GM19452 (cell line): Measurements from ENCODE around the gene EYS.
"Not testable (repeated sequence)": the region's sequence is repeated elsewhere in the genome, so short reads cannot be mapped to it uniquely, and the experiment has no call there.

Experiments used
- ATAC-seq: cut with Tn5 transposase; IDR thresholded peaks from one replicate; pipeline ENCODE4 v1.9.1; 2021; ENCODE audit not compliant: unreplicated experiment

The EYS gene

DNA sequence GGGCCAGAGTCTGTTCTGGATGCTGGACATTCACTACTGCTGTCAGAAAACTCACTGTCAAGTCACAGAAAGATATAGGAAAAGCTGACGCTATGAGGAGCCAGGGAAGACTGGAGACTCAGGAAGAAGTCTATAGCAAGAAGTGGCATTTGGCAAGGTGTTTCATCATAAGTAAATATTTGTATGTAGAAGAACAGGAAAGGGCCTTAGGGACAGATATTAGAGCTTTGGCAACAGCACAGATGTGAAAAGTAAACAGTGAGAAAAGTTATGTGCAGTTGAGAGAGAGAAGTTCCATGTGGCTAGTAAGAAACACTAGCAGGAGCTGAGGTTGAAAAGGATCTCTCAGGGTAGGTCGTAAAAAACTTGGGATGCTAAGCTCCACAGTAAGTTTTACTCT lies 1202.5 kb downstream of the EYS start:
- ATAC-seq = no peak

DNA sequence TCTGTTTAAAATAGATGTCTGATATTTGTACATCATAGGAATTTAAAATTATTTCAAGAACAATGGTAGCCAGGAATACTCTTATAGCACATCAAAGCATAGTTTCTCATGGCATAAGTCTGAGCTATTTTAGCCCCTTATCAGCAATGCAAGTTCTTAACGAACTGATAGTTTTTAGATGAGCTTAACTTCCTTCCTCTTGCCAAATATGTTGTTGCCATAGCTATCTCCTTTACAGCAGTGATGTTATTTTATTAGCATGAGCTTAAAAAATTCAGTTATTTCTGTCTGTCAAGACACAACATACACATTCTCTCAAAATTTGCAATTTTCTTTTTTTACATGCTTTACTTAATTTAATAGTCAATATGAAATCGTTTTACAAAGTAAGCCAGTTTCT lies 1204.2 kb downstream of the EYS start:
- ATAC-seq = no peak

DNA sequence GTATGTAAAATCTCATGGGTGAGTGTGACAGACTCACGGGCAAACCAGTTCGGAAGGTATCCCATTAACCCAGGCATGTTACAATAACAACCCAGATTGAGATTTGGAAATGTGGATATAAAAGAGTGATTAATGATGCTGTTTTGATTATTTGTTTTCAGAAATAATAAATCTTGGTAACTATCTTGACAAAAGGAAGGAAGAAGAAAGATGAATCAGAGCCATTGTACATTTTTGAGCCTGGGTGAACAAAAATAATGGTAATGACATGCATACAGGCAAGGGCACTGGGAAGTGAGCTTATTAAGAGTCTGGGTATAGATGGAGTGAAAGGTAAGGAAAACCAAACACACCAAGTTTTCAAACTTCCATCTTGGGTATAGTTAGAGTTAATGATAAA lies 1209.4 kb downstream of the EYS start:
- no peak for ATAC-seq

DNA sequence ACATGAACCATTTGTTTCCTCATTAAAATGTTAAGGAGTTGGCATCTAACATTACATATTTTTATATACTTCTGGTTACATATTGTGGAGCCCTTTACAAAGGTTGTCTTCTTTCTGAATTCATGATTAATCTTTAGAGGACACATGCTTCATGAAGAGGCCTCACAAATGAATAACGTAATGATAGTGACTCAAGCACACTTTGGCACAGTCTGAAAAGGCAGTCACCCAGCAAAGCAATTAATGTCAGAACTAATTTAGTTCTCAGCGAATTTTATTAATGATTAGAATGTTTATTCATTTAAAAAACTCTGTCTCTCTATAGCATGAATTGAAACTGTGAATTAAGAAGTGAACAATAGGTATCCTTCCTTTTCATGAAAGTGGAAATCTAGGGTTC lies 1217.3 kb downstream of the EYS start:
- ATAC-seq = no peak

DNA sequence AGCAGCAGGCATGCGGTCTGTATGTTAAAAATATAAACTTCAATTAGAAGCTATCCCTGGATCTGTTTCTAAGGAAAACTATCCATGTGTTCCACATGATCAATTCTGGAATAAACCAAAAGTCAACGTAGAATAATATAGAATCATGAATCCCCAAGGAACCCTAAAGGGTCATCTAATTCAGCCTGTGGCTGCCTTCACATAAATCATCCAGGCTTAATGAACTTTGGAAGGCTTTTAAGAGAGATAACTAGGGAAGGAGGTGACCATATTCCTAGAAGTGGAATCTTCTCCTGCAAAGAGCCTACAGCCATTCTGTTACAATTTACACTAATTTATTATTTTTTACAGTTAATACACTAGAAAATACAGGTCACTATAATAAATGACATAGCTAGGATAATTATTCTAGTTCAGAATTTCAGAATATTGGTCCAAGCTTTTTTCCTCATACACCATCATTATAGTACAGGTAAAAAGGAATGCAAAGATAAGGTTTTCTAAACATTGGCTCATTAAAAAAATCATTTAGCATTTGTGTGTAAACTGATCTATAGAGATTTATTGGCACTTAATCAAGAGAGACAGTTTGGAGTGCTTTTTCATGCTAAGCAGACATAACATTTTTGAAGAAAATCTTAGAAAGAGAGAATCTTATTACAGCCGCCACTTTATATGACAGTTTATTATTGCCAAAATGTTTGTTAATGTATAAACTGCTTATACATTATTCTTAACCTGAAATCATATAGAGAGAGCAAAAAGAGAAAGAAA lies 1220.3 kb downstream of the EYS start:
- ATAC-seq = no peak

DNA sequence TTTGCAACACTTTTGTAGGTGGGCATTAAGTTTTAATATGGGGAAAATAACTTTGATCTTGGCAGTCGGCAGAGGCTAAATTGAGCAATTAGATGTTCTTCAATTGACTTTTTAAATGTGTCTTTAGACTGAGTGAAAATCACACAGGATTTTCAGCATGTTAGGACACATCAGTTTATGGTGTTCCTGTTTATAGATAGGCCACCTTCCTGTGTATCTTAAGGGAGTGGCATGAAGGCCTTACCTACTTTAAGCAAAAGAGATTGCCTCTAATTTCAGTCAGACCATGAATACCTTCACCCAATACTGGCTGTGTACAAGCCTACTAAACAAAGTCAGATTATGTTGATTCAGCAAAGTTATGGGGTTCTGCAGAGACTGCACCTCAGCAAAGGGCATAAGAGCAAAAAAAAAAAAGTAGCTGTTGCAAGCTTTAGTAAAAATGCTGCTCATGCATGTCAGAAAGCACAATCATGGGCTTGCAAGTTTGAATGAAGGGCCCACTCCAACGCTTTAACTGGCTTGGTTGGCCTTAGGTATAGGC lies 1223.0 kb downstream of the EYS start:
- ATAC-seq = no peak

DNA sequence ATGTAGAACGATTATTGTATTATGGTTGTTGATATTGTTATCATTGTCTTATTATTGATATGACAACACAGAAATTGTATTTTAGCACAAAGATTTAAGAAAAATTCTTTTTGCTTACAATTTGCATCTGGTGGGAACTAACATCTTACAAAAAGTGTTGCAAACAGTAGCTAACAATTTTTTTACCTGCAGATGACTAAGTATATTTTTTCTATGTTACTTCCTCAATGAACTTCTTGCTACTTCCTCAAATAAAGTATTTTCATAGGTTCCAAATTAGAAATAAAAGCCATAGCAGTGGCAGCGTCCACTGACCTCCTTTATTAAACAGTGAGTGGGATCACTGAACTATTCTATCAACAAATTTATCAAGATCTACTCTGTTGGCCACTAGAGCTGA lies 1224.4 kb downstream of the EYS start:
- no peak for ATAC-seq

DNA sequence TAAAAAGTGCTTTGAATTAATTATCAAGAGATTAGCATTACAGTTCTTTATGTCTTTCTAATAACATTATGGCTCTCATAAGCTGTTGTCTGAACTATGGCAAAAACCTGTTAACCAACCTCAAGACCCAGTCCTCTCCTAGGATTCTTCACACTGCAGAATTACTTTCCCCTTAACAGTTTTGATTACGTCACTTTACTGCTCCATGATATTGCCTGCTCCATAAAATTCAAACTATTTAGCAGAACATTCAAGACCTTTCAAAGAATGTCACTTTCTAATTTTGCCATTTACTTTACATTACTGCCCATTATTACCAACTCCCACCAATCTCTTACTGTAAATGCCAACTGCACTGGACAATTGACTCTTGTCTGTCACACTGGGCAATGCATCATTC lies 1227.9 kb downstream of the EYS start:
- ATAC-seq = no peak

DNA sequence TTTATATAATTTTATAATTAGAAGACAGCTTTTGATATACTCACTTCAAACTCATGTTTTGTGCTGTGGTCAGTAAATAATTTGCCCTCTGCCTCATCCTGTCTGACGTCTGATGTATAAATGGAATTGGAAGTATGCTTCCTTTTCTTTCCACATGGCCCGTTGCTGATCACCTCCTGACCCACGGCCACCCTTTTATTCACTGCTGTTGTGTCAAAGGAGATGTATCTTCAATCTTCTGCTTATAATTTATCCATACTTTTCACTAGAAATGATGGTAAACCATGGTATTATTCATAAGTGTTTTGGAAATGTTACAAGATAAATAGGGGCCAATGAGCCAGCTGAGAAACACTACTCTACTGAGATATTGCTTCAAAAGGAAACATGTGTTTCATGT lies 1229.6 kb downstream of the EYS start:
- no peak for ATAC-seq

DNA sequence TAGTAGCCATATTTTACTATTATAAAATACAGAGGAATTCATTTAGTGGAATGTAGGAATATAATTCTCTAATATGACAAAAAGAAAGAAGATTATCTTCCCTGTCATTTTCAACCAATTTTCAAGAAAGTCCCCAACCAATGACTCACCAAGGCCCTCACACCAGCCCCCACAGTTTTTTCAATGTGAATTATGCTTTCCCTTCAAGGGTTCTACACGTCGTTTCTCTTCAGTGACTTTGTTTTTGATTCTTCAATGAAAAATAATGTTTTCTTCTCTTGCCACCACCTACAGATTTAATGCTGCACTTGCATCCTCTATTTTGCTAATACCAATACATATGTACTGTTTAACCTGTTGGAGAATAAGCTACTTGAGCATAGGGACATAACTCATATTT lies 1230.1 kb downstream of the EYS start:
- no peak for ATAC-seq

DNA sequence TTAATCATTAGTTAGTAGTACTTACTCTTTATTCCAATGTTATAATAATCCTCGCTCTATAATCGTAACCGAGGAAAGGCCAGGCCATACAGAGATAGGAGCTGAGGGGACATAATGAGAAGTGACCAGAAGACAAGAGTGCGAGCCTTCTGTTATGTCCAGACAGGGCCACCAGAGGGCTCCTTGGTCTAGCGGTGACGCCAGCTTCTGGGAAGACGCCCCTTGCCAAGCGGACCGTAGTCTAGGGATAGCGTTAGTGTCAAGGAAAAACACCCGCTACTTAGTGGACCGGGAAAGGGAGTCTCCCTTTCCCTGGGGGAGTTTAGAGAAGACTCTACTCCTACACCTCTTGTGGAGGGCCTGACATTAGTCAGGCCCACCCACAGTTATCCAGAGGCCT lies 1237.6 kb downstream of the EYS start:
- ATAC-seq = not testable (repeated sequence)

DNA sequence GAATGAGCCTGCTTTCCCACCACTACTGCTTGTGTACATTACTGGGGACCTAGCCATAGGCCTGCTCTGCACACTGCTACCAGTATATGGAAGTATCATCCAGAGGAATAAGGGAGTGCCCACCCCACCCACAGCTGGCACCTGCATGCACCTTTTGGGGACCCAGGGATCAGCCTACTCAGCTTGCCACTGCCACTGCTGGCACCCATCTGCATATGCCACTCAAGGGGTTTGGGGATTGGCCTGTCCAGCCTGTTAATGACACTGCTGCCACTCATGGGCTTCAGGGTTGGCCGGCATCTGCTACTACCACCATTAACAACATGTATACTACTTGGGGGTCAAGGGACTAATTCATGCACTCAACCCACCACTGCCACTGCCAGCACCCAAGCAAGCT lies 1239.4 kb downstream of the EYS start:
- no peak for ATAC-seq

DNA sequence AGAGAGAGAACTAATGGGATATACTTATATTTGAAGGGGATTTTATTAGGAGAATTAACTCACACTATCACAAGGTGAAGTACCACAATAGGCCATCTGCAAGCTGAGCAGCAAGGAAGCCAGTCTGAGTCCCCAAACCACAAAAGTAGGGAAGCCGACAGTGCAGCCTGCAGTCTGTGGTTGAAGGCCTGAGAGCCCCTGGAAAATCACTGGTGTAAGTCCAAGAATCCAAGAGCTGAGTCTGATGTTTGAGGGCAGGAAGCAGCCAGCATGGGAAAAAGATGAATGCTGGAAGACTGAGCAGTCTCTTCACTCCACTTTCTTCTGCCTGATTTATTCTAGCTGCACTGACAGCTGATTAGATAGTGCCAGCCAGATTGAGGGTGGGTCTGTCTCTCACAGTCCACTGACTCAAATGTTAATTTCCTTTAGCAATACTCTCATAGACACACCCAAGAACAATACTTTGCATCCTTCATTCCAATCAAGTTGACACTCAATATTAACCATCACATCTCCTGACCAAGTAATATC lies 1247.5 kb downstream of the EYS start:
- no peak for ATAC-seq

DNA sequence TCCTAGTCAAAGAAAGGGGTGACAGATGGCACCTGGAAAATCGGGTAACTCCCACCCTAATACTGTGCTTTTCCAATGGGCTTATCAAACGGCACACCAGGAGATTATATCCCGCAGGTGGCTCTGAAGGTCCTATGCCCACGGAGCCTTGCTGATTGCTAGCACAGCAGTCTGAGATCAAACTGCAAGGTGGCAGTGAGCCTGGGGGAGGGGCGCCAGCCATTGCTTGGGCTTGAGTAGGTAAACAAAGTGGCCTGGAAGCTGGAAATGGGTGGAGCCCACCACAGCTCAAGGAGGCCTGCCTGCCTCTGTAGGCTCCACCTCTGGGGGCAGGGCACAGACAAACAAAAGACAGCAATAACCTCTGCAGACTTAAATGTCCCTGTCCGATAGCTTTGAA lies 1258.9 kb downstream of the EYS start:
- ATAC-seq = not testable (repeated sequence)

DNA sequence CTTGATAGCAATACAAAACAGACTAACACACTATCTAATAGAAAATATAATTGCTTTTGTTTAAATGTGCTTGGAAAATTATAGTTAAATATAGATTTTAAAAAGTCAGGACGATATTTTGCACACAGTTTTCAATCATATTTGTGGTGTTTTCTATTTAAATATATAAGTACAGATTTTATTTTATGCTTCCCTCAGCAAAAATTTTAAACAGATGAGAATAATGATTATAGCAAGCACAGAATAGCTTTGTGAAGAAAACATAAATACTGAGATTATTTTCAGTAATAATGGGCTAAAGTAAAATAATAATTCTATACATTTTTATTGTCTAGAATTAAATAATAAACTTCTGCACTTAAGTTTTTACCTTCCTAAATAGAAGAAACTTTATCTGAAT lies 1262.0 kb downstream of the EYS start:
- no peak for ATAC-seq

DNA sequence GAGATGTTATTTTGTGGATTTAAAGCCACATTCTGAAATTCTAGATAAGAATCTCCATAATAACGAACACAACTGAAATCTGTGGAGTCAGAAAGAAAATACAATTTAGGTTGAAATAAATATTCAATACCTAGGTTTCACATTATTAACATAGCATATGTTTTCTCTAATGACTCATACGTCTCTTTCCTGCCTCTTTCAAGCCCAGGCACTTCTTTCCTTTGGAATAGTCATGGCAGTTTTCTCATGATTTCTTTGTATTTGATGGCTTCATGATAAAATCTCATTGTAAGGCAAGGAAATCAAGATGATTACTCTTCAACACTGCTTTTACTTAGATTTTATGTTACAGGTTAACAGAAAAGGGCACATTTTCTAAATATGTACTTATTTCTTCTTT lies 1267.8 kb downstream of the EYS start:
- ATAC-seq = no peak

DNA sequence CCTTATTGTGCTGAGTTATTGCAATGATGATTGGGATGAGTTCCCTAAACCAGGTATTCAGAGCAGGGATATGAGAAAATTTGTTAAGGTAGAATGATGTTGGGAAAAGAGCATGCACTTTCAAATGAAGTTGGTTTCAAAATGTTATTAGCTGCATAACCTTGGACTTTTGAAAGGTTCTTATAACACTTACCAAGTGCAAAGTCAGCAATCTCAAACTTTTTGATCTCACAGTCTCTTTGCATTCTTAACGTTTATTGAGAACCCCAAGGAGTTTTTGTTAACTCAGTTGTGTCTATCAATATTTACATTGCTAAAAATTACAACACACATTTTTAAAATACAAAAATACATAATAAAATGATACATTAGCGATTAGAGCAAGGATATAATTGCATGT lies 1269.0 kb downstream of the EYS start:
- ATAC-seq = no peak

DNA sequence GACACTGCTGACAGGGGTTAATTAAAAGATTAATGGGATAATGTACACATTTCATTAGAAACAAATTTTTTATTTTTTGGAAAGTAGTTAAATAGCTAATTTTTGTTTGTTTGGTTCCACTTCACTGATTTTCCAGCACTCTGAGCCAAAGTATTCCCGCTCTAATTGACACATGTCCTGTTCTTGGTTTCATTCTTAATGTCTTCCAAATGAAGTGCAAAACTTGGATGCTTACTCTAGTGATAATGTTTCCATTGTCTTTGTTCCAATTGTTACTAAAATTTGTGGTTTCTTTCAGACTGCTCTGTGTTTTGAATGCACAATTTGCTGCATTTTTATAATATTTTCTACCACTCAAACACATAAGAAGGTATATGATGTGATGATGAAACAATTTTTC lies 1277.1 kb downstream of the EYS start:
- no peak for ATAC-seq

DNA sequence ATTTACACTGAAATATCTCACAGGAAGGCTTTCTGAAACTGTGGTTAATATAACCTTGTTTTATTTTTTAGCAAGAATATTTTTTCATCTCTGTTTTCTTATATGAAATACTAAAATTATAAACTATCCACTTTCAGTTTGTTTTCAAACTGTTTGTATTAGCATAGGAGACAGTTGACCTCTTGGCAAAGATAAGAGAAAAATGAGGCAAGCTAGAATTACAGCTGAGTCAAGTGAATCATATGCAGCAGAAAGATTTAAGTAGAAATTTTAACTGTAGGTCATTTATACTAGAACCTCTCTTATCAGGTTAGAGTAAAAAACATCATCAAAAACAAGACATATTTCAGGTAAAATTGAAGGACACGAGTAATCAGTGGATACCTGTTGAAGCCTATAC lies 1278.8 kb downstream of the EYS start:
- ATAC-seq = no peak

DNA sequence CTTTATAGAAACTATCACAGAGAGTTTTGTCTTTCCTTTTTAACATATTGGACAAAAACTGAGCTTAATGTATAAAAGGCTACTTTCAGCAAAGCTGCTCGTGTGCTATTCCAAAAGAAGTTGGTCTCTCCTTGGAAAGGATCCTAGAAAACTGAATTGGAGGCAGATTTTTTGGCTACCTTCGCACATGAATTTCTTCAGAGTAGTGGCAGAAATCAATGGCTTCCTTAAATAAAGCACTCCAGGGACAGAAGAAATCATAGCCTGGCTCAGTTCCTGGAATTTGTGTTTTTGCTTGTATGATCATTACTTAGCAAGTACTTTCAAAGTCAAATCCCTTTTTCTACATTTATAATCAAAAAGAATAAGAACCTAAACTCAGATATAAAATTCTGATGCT lies 1291.1 kb downstream of the EYS start:
- ATAC-seq = no peak

DNA sequence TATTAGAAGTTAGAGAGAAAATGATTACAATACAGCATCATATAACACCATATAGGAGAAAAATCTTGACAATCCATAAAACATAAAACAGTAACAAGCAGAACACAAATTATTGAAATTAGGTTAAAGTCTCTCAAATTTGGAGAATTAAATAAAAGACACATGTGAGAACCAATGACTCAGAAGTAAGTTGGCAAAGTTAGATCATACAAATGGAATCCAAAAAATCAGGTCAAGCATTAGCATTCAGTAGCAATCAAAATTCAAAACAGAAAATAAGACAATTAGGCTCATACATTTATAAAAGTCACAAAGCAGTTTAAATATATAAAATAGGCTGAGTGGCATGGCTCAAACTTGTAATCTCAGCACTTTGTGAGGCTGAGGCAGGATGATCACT lies 1295.8 kb downstream of the EYS start:
- ATAC-seq = no peak

DNA sequence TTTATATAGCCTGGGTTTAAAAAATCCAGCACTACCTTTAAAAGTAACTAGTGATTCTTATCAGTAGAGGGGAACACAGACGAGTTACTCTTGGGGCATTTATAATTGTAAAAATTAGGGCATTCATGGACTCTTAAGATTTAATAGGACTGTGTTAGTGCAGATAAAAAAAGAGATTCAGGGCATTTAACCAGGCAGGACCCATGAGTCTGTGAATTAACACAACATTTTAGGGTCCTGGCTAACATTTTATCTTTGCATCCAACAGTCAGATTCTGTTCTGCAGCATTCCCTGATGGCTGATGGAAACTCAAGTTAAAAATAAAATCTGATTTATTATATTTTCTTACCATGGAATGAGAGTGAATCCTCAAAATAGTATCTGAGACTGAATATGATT lies 1297.1 kb downstream of the EYS start:
- ATAC-seq = no peak

DNA sequence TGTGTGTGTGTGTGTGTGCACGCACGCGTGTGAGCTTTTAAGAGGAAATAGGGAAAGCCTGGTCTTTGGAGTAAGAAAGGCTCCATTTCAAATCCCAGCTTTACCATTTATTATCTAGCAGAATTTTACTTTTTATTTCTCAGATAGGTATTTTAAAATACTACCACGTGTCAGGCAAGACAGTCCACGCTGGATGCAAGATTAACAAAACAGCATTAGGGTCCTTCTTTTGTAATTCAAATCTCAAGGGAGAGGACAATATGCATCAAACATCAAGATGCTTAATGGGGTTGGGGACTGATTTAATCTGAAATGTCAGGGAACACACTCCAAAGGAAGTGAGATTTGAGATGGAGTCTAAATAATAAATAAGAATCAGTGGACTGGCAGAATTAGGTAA lies 1302.6 kb downstream of the EYS start:
- ATAC-seq = no peak
